Neuron (in vitro differentiated cells): ENCODE data around the gene ELOVL5.
"Not testable (repeated sequence)": the region's sequence is repeated elsewhere in the genome, so short reads cannot be mapped to it uniquely, and the experiment has no call there.

Experiments used
- H2AFZ ChIP-seq: one replicate; pipeline ENCODE4 v1.6.1; 2013; ENCODE audit warnings: low read depth, mild to moderate bottlenecking, inconsistent platforms, low read length, moderate library complexity
- H3K27me3 ChIP-seq: one replicate; pipeline ENCODE4 v1.6.1; 2013; ENCODE audit warnings: low read length; ENCODE audit not compliant: insufficient read depth
- H3K36me3 ChIP-seq: one replicate; pipeline ENCODE4 v1.6.1; 2013; ENCODE audit warnings: low read length; ENCODE audit not compliant: insufficient read depth
- H3K4me1 ChIP-seq: one replicate; pipeline ENCODE4 v1.6.1; 2013; ENCODE audit warnings: low read length; ENCODE audit not compliant: insufficient read depth
- H3K4me3 ChIP-seq: 2 replicates; pipeline ENCODE4 v1.5.1; 2013; ENCODE audit warnings: mild to moderate bottlenecking, low read length, moderate library complexity
- H3K9me3 ChIP-seq: one replicate; pipeline ENCODE4 v1.6.1; 2013; ENCODE audit warnings: low read length

ELOVL5 gene

GRCh38 chr6:53316142-53316541, 32.6 kb downstream of the ELOVL5 start:
- Histone ChIP-seq H2AFZ (no peak overlapping the region), H3K4me3 (no peak overlapping the region)

DNA sequence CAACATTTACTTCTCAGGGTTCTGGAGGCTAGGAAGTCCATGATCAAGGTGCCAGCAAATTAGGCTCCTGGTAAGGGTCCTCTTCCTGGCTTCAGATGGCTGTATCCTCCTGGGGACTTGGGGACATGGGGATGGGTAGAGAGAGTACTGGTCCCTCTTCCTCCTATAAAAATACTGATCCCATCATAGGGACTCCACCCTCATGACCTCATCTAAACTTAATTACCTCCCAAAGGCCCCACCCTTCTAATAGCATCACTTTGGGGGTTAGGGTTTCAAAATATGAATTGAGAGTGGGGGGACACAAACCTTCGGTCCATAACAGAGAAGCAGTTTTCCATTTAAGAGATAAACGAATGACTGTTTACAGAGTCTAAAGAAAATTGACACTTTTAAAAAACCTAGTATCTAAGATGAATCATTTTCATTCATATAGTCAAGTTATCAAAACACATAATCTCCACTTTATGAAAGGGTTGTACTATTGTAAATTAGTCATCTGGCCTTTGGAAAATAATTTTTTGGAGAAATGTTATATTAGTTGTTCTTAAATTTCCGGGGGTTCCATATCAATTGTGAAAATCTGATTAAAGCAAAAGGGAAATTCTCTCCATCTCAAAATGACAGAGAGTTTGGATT, 33.5 kb downstream of the ELOVL5 start:
- Histone ChIP-seq H3K9me3 (peaks cover 2% of the 10 kb centered on the region), H2AFZ (no peak overlapping the region)

More at GRCh38 chr6:53316142-53316541, 32.6 kb downstream of the ELOVL5 start:
- Histone ChIP-seq H3K9me3 (no peaks in the 10 kb centered on the region), H3K36me3 (no peaks in the 10 kb centered on the region), H3K4me1 (no peaks in the 10 kb centered on the region), H3K27me3 (no peaks in the 10 kb centered on the region)

DNA sequence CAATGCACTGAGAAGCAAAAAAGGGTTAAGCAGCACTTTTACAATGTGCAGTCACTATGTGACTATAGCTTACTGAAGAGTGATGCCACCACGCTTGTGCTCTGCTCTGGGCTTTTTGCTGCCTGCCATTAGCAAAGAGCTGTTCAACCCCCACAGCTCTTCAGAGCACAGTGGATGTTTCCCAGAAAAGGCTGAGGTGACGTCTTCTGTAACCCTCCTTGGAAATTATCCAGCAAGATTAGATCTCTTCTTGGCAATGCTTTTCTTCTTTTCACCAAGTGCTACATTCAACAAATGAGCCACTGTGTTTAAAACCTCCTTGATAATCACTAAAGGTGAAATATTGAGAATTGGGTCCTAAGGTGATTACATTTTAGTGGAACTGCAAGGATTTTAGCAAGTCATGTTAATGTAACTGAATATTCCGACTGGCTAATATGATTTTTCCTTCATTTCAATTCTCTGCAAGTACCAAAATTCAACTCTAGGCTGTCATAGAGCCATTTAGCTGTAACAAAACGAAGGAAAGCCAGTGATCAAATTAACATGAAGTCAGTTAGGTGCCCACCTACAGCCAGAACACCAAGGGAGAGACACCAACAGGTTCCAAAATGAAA, 34.9 kb downstream of the ELOVL5 start:
- no peak overlapping the region for H2AFZ ChIP-seq
- H3K4me3 ChIP-seq = no peak overlapping the region
- H3K27me3 ChIP-seq = no peaks in the 10 kb centered on the region
- no peaks in the 10 kb centered on the region for H3K36me3 ChIP-seq
- no peaks in the 10 kb centered on the region for H3K4me1 ChIP-seq
- peaks cover 2% of the 10 kb centered on the region for H3K9me3 ChIP-seq

More for the DNA sequence above, 33.5 kb downstream of the ELOVL5 start:
- H3K36me3 ChIP-seq = no peaks in the 10 kb centered on the region
- no peaks in the 10 kb centered on the region for H3K4me1 ChIP-seq
- no peak overlapping the region for H3K4me3 ChIP-seq
- no peaks in the 10 kb centered on the region for H3K27me3 ChIP-seq

- Histone ChIP-seq H3K4me3 (no peak overlapping the region), H3K27me3 (no peaks in the 10 kb centered on the region), H3K36me3 (no peaks in the 10 kb centered on the region), H3K4me1 (no peaks in the 10 kb centered on the region), H3K9me3 (peaks cover 2% of the 10 kb centered on the region), H2AFZ (no peak overlapping the region)
Measured at GRCh38 chr6:53312355-53312754, 36.4 kb downstream of the ELOVL5 start.

DNA sequence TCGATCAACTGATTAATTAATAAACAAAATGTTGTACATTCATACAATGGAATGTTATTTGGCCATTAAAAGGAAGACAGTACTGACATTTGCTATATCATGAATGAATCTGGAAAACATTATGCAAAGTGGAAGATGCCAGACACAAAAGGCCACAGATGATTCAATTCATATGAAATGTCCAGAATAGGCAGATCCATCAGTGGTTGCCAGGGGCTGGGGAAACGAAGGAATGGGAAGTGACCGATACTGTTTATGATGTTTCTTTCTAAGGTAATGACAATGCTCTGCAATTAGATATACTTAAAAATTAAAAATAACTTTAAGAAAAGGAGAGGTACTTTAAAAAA, 37.2 kb downstream of the ELOVL5 start:
- Histone ChIP-seq H3K4me3 (no peak overlapping the region), H3K4me1 (no peaks in the 10 kb centered on the region), H2AFZ (no peak overlapping the region), H3K27me3 (no peaks in the 10 kb centered on the region), H3K9me3 (peaks cover 2% of the 10 kb centered on the region), H3K36me3 (no peaks in the 10 kb centered on the region)

GRCh38 chr6:53310771-53311585, 37.8 kb downstream of the ELOVL5 start:
- no peaks in the 10 kb centered on the region for H3K27me3 ChIP-seq
- H3K4me3 ChIP-seq = no peak overlapping the region
- no peak overlapping the region for H2AFZ ChIP-seq
- no peaks in the 10 kb centered on the region for H3K36me3 ChIP-seq
- H3K9me3 ChIP-seq = peaks cover 2% of the 10 kb centered on the region
- H3K4me1 ChIP-seq = no peaks in the 10 kb centered on the region

DNA sequence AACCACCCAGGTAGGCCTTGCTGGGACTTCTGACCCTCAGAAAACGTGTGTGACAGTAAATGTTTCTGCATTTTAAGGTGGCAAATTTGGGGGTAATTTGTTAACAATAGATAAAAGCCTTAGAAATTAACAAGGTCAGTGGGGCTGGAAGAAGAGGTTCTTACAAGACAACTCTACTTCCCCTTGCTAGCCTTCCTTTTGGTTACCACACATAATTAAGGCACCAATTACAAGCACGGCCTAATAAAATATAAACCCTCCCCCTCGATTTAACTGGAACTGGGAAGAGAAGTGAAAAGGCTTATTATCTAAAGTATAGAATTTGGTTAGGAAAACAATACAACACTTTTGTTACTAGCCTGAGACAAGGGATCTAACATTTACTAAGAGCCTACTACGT, 38.8 kb downstream of the ELOVL5 start:
- Histone ChIP-seq H3K4me3 (no peak overlapping the region), H2AFZ (no peak overlapping the region), H3K27me3 (no peaks in the 10 kb centered on the region), H3K9me3 (peaks cover 2% of the 10 kb centered on the region), H3K4me1 (no peaks in the 10 kb centered on the region), H3K36me3 (no peaks in the 10 kb centered on the region)

GRCh38 chr6:53309059-53309900, 39.5 kb downstream of the ELOVL5 start:
- Histone ChIP-seq H3K4me1 (no peaks in the 10 kb centered on the region), H3K4me3 (no peak overlapping the region), H3K9me3 (peaks cover 2% of the 10 kb centered on the region)

GRCh38 chr6:53306819-53307347, 41.9 kb downstream of the ELOVL5 start:
- Histone ChIP-seq H2AFZ (no peak overlapping the region), H3K36me3 (no peaks in the 10 kb centered on the region), H3K9me3 (peaks cover 2% of the 10 kb centered on the region), H3K4me1 (no peaks in the 10 kb centered on the region), H3K4me3 (no peak overlapping the region), H3K27me3 (no peaks in the 10 kb centered on the region)

More at GRCh38 chr6:53309059-53309900, 39.5 kb downstream of the ELOVL5 start:
- Histone ChIP-seq H3K36me3 (no peaks in the 10 kb centered on the region), H2AFZ (no peak overlapping the region), H3K27me3 (no peaks in the 10 kb centered on the region)

GRCh38 chr6:53306217-53306616, 42.5 kb downstream of the ELOVL5 start:
- not testable (repeated sequence) for H3K4me1 ChIP-seq

GRCh38 chr6:53305506-53306005, 43.2 kb downstream of the ELOVL5 start:
- not testable (repeated sequence) for H3K36me3 ChIP-seq, H3K27me3 ChIP-seq, H3K4me3 ChIP-seq, H2AFZ ChIP-seq, H3K4me1 ChIP-seq, H3K9me3 ChIP-seq

More at GRCh38 chr6:53306217-53306616, 42.5 kb downstream of the ELOVL5 start:
- H3K4me3 ChIP-seq, H2AFZ ChIP-seq, H3K9me3 ChIP-seq, H3K27me3 ChIP-seq, H3K36me3 ChIP-seq: not testable (repeated sequence)

DNA sequence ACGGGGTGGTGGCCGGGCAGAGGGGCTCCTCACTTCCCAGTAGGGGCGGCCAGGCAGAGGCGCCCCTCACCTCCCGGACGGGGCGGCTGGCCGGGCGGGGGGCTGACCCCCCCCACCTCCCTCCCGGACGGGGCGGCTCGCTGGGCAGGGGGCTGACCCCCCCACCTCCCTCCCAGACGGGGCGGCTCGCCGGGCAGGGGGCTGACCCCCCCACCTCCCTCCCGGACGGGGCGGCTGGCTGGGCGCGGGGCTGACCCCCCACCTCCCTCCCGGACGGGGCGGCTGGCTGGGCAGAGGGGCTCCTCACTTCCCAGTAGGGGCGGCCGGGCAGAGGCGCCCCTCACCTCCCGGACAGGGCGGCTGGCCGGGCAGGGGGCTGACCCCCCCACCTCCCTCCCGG, 43.8 kb downstream of the ELOVL5 start:
- H3K4me1 ChIP-seq, H3K27me3 ChIP-seq, H2AFZ ChIP-seq, H3K9me3 ChIP-seq, H3K36me3 ChIP-seq, H3K4me3 ChIP-seq: not testable (repeated sequence)
